T-helper 2 cell (primary cell): Measurements from ENCODE around the gene CHD5.

Experiments
- DNase-seq, 5 experiments: peaks; one replicate each; pipeline versions ENCODE4 v3.0.0 to v3.0.0-alpha.2; 2012 to 2022

Gene CHD5

DNA sequence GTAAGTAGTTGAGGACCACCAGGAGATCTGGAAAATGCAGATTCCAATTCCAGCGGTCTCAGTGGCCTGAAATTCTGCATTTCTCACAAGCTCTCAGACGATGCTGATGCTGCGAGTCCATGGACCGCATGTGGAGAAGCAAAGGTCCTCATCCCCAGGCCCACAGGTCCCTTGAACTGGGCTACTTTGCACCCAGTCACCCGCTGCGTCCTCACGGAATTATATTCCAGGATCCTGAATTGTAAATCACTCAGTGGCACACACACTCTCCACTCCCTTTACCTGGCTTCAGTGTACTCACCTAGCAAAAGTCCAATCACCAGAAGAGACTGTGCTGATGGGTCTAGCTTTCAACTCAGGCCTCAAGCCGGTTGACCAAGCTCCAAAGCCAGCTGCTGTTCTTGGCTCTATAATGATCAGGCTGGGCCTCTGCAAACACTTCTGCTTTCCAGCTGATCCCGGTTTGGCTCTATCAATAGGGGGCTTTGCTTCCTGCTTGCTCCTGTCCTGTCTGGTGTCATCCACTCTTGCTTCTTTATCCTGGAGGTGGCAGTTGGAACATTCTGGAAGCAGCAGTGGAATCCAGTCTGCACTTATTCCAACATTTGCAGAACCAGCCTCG is 20.2 kb upstream of the CHD5 start:
- DNase-seq, result no peak

DNA sequence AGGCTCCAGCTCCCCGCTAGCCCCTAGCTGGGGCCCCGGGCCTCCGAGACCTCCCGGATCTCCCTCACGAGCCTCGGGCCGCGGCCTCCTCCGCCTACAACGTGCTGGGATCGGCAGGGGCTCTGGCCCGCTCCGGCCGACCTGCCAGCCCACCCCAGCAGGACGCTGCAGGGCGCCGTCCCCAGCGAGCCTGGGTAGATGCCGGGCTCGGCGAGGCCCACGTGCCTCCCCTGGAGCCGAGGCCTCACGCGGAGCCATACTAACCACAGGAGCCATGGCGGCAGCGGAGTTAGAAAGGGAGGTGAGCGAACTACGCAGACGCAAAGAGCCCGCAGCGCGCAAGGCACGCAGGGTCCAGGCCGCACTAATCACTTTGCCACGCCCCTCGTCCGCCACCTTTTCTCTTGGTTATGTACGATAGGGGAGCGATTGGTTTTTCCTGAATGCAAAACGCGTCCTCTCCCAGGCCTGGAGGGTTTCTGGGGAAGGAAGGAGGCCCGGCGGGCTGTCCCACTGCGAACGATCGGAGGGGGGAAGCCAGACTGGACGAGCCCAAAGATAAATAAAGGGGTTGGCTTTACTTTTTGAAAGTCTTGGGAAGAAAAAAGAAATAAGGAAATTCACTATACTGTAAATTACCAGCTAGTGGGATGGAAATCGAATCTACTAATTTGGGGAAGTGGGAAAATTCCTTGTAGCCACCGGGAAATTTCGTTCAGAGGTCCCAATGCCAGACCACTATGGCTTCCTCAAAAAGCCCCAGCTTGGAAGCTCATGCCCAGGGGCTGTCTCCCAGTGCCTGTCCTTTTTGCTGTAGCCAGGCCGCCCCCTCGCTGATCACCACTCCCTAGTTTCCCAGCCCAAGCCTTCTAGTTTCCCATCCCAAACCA is 19.4 kb upstream of the CHD5 start, which contains the start of gene RPL22:
TSS of gene RPL22 (minus strand) at position 298 of the 890 bp plus-strand sequence. CDS start at position 276, 22 bp downstream.
- DNase-seq, result peak; percentile 80 to 100 (median 96)

DNA sequence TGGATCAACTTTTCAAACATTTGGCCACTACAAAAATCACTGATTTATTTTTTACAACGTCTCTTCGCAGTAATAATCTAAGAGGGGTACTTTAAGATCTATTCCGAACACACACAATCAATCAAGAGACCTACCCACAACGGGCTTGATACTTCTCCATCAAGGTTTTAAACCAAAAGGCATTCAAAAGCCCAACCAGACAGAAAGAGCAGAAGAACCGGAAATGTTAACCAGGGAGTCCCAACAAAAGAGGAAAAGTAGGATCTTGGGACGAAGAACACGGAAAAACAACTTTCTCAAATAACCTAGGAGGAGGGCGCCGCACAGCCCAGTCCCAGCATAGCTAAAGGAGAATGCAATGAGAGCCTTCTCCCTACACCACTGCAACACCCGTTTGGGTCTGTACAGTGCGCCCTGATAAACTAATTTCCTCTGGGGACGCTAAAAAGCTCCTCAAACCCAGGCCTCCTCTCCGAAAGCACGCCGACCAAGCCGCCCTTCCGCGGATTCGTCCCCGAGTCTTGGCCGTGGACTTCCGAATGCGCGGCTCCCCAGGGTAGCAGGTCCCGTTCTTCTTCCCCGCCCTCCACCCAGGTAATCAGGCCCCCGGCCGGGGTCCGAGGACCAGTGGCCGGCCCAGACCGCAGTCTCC is 18.7 kb upstream of the CHD5 start:
- DNase-seq, result peak in 1 of 5 experiments; percentile 41

DNA sequence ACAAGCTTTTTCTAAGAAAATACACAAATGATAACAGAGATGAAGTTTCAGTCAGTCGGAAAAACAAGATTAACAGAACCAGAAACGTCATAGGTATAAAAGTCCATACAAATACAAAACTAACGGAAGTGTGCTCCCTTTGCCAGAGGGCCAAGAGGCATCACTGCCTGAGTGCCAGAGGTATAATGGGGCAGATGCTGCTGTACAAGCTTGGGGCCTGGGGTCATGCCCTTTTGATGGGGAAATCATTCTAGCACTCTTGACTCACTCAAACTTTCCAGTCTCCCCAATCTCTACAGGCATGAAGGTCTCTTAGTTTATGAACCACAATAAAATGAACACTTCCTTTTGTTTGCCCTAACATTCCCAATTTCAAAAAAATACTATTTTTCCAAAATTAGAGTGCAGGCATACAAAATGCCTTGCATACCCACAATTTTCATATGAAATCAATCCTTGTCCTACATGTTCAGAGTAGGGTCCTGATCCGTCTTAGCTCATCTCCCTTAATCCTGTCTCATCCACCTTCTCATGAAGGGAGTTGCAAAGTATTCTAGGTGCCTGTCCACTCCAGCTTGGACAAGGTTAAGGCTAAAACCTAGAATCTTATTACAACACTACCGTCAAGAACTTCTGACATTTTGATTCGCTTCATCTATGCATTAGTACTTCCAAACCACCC is 17.8 kb upstream of the CHD5 start:
- no peak for DNase-seq

DNA sequence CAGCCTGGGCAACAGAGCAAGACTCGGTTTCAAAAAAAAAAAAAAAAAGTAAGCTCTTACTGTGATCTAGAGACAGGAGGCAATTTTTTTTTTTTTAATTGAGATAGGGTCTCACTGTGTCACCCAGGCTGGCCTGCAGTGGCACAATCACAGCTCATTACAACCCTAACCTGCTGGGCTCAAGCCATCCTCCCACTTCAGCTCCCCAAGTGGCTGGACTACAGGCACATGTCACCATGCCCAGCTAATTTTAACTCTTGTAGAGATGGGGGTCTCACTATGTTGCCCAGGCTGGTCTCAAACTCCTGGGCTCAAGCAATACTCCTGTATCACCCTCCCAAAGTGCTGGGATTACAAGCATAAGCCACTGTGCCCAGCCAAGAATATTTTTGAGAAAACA is 11.8 kb upstream of the CHD5 start:
- DNase-seq, result no peak

DNA sequence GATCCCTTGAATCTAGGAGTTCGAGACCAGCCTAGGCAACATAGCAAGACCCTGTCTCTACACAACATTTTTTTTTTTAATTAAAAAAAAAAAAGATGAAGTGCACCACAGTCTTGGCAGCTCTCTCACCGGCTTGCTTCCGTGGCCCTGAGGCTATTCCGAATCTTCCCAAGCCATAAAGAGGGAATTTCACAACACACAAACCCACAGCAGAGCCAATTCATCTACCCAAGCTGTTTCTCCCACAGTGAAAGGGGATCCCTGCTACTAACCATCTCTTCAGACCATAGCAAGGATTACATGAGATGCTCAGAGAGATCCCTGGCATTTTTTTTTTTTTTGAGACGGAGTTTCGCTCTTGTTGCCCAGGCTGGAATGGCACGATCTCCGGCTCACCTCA is 8.3 kb upstream of the CHD5 start:
- no peak for DNase-seq

DNA sequence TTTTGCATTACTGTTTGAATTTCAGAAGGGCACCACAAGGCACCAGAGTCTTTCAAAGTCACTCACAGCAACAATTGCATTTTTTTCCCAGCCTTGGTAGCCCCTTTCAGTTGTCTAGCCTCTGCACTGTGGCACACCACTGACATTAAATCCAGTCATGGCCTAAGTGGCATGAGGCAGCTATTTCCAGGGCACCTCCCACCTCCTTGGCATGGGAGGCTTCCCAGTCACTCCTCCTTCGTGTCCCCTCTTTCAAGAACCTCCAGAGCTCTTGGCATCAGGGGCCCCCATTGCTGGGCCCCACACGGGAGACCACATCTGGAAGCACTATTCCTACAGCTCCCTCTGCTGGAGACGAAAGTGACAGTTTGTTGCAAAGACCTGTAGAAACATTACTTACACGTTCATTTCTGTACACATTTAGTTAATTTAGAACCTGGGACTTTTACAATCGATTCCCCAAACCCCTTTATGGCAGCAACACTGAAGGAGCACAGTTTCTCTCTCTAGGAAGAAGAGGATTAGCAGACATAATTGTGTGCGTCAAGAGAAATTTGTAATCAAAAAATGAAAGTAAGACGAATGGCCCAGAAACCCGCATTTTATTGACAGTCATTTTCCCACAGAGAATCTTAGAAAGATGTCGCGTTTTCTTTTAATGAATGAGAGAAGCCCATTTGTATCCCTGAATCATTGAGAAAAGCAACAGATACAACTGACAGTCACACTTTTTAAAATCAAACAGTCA is 5.7 kb upstream of the CHD5 start:
- peak in 1 of 5 experiments; percentile 50 for DNase-seq

DNA sequence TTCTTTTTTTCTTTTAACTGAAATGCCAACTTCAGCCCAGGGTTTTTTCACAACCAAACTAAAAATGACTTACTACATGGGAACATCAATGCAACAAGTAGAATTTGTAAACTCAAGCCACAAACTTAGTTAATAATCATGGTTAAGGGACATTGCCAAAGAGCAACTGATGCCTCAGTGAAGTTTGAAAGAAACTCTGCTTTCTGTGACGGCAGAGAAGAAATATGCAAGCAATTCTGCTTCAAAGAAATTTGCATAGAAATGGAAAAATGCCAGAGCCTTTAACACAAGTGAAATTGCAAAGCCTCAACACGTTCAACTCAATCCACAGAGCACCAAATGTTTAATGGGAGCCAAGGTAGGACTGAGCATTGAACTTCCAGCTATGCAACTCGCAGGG is 5.0 kb upstream of the CHD5 start:
- DNase-seq, result no peak

DNA sequence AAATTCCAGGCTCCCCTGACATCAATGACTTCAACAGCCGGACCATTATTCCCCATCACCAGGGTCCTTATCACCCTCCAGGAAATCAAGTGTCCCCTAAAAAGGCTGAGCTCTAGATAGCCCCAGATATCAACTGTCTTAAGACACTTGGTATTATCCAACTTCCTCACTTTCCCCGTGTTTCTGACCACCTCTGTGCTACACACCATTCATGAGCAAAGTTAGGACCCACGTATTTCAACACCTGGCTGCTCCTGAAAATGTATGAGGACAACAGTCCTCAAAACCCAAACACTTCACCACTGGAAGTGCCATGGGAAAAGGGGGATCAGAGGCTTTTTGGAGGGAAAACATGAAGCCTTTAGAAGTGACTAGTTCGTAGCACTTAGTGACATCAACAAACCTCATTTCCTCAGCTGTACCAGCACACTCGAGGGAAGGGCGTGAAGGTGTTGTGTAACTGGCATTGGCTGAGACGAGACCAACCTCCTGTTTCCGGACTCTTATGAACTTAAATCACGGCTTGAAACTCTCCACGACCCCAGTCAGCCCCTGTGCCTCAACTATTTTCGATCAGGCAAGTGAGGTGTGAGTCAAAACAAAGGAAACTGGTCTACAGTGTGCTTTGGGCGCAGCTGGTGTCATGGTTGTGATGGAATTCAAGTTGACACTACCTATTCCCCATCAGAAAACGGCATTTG is 4.1 kb upstream of the CHD5 start:
- peak in 1 of 5 experiments; percentile 22 for DNase-seq

DNA sequence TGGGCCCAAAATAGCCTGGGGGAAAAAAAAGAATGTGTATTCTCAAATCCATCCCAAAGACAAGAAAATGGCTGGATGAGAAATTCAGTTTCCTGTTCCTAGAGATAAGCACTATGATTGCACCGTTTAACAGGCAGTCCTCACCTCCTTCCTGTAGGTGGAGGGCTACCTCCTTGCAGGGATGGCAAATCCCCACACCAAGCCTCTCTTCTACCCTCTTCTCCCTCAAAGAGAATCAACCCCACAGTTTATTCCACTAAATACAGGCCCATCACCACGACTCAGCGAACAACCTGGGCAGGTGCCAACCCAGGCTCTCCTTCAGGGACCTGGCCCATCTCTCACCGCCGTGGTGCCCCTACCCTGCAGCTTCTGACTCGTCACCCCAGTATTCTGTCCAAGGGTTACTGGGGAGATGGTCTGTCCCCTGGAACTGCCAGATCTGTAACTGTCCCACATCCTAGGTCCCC is 3.4 kb upstream of the CHD5 start:
- DNase-seq, result no peak

DNA sequence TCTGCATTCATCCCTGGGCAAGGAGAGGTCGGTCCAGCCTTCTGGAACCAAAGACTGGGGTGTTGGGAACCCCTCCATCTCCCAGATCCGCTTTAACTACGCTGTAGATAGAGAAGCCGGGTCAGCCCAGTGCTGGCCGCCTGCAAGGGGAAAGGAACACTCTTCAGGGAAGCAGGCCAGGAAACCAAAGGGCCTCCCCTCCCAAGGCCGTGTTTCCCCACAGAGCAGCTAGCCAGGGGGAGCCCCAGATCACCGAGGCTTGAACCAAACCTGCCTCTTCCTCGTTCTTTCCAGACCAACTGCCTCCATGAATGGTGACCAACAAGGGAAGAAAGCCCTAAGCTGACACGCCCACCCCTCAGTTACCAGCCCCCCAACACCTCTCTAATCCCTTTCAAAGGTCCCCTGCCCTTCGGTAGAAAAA is 1.2 kb upstream of the CHD5 start:
- DNase-seq, result no peak

DNA sequence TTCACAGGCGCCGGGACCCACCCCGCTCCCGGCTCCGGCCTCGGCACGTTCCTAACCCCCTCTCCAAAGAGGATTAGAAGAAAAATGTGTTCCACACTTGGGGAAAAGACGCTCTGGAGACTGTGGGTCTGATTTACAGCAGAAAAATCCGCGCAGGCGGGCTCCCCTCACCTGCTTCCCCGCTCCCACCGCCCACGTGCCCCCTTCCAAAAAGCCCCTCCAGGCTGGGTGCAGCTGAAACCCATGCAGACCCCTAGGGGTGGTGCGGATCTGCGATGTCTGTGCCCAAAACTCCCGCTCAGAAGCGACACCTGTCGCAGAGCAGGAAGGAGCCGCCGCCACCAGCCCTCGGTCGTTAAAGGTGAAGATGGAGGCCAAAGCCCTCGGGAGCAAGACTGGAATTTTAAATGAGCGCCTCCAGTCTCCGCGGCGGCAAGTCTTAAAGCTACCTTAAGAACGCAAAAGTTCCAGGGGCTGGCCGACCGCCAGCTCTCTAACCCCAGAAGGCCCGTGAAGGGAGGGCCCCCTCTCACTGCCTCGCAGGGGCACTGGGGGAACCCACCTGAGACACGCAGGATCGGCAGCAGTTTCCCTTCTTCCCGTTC is 688 bp upstream of the CHD5 start:
- no peak for DNase-seq

DNA sequence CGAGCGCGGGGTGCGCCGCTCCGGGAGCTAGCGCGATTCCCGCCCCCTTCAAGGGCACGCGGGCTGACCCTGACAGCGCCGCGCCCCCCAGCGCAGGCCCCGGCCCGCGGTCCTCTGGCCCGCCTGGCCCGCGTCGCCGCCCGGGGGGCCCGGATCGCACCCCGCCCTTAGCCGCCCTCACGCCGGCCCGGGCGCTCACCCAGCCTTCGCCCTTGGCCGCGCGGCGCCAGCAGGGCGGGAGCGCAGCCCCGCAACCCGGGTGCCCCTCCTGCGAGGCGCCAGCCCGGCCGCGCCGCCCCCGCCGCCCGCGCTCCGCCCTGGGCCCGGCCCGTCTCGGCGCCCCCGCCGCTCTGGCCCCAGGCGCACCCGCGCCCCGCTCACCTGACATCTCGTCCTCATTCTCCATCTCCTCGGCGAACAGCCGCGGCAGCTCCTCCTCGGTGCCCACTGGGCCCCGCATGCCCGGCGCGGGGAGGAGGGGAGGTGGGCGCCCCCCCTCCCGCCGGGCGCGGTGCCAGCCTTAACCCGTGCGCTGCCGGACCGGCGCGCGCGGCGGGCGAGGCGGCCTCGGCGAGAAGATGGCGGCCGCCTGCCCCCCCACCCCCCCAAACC is 451 bp downstream of the CHD5 start:
- DNase-seq, result no peak

DNA sequence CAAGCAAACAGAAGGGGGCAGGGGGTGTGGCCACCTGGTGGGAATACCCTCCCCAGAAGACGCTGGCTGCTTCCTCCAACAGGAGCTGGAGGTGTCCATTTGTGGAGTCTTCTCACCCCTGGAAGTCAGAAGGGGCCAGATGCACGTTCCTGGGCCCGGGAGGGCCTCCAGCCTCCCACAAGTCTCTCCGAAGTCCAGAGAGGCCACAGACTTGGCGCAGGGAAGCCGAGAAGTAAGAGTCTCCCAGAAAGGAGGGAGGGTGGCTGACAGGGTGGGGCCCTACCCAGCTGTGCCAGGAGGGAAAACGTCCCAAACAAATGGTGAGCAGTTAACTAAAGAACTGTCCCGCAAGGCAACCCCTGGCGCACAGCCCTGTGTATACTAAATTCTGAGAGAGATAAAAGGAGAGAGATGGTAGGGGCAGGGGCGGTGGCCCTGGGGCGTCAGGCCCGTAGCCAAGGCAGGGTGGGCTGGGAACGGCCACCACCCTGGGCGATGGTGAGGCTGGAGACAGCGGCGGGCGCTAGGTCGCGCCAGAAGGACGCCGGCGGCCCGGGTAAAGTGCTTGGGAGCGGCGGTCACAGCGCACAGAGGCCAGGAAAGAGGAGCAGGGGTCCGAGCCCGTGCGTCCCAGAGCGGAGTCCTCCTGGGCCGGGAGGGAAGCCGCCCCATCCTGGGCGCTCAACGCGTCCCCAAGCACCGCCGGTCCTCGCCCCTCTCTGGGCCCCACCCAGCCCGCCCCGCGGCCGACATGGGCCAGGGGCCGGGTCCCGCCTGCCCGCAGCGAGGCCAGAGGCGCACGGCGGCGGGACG is 1.2 kb downstream of the CHD5 start:
- no peak for DNase-seq

DNA sequence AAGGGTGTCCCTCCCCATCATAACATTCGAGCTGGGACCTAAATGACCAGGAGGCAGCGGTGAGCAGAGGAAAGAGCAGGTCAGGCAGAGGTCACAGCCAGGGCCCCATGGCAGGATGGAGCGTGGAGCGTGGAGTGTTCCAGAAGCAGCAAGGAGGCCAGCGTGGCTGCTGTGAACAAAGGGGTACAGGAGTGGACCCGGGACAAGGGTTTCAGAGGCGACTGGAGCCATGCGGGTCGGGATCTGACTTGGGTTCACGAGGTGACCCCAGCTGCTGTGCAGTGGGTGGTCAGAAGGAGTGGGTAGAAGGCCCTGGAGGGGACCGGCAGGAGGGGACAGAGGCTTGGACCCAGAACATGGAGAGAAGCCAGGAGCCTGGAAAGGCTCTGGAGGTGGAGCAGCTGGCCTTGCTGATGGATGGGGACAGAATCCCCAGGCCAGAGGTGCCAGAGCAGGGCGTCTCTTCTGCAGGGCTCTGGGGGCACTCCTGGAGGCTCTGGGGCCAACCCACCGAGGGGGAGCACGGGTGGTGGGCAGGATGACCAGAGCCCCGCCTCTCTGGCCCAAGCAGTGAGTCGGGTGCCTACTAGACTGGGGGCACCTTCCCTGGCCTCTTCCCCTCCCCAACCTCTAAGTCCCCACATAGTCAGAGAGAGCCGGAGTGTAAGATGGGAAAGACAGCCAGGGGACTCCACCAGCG is 2.3 kb downstream of the CHD5 start:
- DNase-seq, result no peak

DNA sequence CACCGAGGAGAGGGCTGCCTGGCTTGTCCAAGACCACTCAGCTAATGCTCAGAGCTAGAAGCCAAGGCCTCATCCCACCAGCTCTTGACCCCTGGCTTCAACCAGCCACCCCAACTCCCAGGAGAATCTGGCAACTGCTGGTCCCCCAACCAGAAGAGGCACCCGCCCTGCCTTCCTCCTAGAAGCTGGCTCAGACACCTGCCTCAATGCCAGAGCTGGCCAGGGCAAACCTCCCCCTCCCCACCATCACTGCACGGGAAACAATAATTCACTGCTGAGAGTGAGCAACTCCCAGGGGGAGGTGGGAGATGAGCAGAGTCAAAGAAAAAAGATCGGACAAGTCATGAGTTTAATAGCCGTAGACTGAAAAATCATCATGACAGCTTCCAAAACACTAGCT is 3.3 kb downstream of the CHD5 start:
- no peak for DNase-seq

DNA sequence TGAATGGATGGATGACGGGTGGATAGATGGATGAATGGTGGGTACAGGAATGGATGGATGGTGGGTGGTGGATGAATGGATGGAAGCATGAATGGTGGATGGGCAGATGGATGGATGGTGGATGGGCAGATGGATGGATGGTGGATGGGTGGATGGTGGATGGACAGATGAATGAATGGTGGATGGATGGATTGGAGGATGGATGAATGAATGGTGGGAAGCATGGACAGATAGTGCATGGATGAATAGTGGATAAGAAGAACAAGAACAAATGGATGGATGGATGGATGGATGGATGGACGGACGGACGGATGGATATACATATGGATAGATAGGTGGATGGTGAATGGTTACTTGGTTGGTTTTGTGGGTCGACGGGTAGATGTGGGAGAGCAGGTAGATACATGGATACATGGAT is 4.7 kb downstream of the CHD5 start:
- no peak for DNase-seq

DNA sequence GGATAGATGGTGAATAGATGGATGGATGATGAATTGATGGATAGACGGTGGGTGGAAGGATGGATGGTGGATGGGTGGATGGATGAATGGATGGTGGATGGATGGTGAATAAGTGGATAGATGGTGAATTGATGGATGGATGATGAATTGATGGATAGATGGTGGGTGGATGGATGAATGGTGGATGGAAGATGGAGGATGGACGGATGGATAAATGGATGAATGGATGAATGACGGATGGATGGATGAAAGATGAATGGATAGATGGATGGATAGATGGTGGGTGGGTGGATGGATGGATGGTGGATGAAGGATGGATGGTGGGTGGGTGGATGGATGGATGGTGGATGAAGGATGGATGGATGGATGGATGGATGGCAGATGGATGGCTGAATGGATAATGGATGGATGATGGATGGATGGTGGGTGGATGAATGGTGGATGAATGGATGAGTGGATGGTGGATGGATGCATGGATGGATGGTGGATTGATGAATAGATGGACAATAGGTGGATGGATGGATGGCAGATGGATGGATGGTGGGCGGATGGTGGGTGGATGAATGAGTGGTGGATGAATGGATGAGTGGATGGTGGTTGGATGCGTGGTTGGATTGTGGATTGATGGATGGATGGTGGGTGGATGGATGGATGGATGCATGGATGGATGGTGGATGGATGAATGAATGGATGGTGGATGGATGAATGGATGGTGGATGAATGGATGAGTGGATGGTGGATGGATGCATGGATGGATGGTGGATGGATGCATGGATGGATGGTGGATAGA is 5.3 kb downstream of the CHD5 start:
- no peak for DNase-seq
